HL-60 (cell line): ENCODE measurements around the gene TNFSF13.

Experiments
- DNase-seq, 2 experiments: peaks; one replicate each; pipeline ENCODE4 v3.0.0-alpha.2; 2010 to 2020; ENCODE audit warnings: low read depth in 1 of 2, low spot score in 1 of 2
- H3K27ac ChIP-seq: fragments of 250-450 bp; sonication (Bioruptor Pico); replicated peaks from 2 replicates; pipeline ENCODE4 v1.5.1; 2020; ENCODE audit warnings: mild to moderate bottlenecking, moderate library complexity
- H3K27me3 ChIP-seq: fragments of 250-450 bp; sonication (Bioruptor Pico); 2 replicates; pipeline ENCODE4 v1.5.1; 2021; ENCODE audit warnings: mild to moderate bottlenecking, moderate library complexity; ENCODE audit not compliant: insufficient read depth, poor library complexity, severe bottlenecking
- H3K4me3 ChIP-seq: replicated peaks from 2 replicates; pipeline ENCODE4 v1.5.1; 2011; ENCODE audit warnings: mild to moderate bottlenecking, control low read depth, low read length; ENCODE audit not compliant: insufficient read depth
- GABPA ChIP-seq: IDR thresholded peaks from 2 replicates; pipeline ENCODE4 v1.6.1; 2012; ENCODE audit warnings: low read depth
- POLR2AphosphoS5 ChIP-seq: IDR thresholded peaks from 2 replicates; pipeline ENCODE4 v1.6.1; 2012; ENCODE audit warnings: low read depth
- SPI1 ChIP-seq: IDR thresholded peaks from 2 replicates; pipeline ENCODE4 v1.6.1; 2012; ENCODE audit warnings: low read depth, mild to moderate bottlenecking, borderline replicate concordance
- TF ChIP-seq, protein P1 (sequence below): IDR thresholded peaks from one replicate; pipeline ENCODE4 v1.5.1; 2011; ENCODE audit warnings: low read length, control low read depth, inconsistent platforms; ENCODE audit not compliant: insufficient read depth
- TF ChIP-seq, protein P2 (sequence below): IDR thresholded peaks from 2 replicates; pipeline ENCODE4 v1.6.1; 2012; ENCODE audit warnings: low read depth; ENCODE audit not compliant: insufficient replicate concordance

TNFSF13 gene

GRCh38 chr17:7560172-7561027 is 1.9 kb downstream of the TNFSF13 start:
- DNase-seq, result peak in 1 of 2 experiments; percentile 67
- H3K27me3 ChIP-seq, result no peaks in the 10 kb centered on the region
- peak overlapping the region; percentile 74 for H3K4me3 ChIP-seq
- TF ChIP-seq, protein P1, sequence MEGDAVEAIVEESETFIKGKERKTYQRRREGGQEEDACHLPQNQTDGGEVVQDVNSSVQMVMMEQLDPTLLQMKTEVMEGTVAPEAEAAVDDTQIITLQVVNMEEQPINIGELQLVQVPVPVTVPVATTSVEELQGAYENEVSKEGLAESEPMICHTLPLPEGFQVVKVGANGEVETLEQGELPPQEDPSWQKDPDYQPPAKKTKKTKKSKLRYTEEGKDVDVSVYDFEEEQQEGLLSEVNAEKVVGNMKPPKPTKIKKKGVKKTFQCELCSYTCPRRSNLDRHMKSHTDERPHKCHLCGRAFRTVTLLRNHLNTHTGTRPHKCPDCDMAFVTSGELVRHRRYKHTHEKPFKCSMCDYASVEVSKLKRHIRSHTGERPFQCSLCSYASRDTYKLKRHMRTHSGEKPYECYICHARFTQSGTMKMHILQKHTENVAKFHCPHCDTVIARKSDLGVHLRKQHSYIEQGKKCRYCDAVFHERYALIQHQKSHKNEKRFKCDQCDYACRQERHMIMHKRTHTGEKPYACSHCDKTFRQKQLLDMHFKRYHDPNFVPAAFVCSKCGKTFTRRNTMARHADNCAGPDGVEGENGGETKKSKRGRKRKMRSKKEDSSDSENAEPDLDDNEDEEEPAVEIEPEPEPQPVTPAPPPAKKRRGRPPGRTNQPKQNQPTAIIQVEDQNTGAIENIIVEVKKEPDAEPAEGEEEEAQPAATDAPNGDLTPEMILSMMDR, result peak; percentile 45
- TF ChIP-seq SPI1 (no peak), GABPA (no peak), POLR2AphosphoS5 (no peak)
- TF ChIP-seq, protein P2, sequence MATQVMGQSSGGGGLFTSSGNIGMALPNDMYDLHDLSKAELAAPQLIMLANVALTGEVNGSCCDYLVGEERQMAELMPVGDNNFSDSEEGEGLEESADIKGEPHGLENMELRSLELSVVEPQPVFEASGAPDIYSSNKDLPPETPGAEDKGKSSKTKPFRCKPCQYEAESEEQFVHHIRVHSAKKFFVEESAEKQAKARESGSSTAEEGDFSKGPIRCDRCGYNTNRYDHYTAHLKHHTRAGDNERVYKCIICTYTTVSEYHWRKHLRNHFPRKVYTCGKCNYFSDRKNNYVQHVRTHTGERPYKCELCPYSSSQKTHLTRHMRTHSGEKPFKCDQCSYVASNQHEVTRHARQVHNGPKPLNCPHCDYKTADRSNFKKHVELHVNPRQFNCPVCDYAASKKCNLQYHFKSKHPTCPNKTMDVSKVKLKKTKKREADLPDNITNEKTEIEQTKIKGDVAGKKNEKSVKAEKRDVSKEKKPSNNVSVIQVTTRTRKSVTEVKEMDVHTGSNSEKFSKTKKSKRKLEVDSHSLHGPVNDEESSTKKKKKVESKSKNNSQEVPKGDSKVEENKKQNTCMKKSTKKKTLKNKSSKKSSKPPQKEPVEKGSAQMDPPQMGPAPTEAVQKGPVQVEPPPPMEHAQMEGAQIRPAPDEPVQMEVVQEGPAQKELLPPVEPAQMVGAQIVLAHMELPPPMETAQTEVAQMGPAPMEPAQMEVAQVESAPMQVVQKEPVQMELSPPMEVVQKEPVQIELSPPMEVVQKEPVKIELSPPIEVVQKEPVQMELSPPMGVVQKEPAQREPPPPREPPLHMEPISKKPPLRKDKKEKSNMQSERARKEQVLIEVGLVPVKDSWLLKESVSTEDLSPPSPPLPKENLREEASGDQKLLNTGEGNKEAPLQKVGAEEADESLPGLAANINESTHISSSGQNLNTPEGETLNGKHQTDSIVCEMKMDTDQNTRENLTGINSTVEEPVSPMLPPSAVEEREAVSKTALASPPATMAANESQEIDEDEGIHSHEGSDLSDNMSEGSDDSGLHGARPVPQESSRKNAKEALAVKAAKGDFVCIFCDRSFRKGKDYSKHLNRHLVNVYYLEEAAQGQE, result no peak
- peak overlapping the region; percentile 94 for H3K27ac ChIP-seq

DNA sequence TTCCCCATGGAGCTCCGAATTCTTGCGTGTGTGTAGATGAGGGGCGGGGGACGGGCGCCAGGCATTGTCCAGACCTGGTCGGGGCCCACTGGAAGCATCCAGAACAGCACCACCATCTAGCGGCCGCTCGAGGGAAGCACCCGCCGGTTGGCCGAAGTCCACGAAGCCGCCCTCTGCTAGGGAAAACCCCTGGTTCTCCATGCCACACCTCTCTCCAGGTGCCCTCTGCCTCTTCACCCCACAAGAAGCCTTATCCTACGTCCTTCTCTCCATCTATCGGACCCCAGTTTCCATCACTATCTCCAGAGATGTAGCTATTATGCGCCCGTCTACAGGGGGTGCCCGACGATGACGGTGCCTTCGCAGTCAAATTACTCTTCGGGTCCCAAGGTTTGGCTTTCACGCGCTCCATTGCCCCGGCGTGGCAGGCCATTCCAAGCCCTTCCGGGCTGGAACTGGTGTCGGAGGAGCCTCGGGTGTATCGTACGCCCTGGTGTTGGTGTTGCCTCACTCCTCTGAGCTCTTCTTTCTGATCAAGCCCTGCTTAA is 2.6 kb downstream of the TNFSF13 start:
- H3K27ac ChIP-seq, result peak overlapping the region; percentile 85
- H3K27me3 ChIP-seq, result no peaks in the 10 kb centered on the region
- TF ChIP-seq, protein P1, result peak; percentile 26
- TF ChIP-seq SPI1, result no peak
- peak in 1 of 2 experiments; percentile 76 for DNase-seq
- peak overlapping the region; percentile 74 for H3K4me3 ChIP-seq

DNA sequence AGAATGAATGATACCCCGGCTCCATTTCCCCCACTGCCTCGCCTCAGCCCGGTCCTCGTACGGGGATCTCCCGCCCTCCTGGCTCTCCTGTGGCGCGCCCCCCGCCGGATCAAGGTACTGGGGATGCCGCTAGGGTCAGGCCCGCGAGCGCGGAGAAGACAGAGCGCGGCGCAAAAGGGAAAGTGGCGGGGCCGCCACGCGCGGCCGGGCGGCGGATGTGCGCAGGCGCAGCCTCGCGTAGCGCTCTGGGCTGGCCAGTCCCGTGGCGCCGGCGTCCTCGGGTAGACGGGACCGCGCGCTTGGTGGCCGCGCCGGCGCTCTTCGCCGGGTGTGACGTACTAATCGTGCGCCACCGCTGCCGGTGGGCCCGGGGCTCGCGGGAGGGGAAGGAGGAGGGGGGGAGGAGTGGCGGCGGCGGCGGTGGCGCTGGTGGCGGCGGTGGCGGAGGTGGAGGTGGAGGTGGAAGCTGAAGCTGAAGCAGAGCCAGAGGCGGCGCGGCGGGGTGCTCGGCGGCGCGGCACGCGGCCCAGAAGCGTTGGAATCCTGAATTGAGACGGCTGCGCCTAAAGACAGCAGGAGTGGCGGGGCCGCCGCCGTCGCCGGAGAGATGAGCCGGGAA is 3.1 kb downstream of the TNFSF13 start, which contains the start of gene SENP3:
Gene SENP3, plus strand, starts transcription at position 331 of the 619 bp plus-strand sequence. CDS start 1,158 bp downstream, outside the sequence.
- H3K27me3 ChIP-seq, result no peaks in the 10 kb centered on the region
- peak in 1 of 2 experiments; percentile 74 for DNase-seq
- peak; percentile 37; the same call in 1 of the 2 replicates for TF ChIP-seq POLR2AphosphoS5
- TF ChIP-seq, protein P2, result no peak
- peak within 1 kb of the TSS; percentile 85 for H3K27ac ChIP-seq
- H3K4me3 ChIP-seq, result peak within 1 kb of the TSS; percentile 74

DNA sequence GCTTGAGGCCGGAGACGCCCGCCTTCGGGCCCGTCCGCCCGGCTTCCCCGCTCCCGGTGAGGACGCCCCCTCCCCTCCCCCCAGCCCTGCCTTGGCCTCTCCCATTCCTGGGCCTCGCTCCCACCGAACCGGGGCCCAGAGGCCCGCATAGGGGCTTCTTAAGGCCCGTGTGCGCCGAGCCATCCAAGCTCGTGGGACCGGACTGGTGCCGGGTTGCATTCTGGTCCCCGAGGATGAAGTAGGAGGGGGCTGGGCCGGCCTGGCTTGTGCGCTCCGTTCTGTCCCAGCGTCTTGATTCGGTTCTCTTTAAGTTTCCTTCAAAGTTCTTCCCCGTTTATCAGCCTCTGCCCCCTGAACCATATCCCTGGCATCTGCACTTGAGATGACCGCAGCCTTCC is 3.7 kb downstream of the TNFSF13 start:
- TF ChIP-seq, protein P2, result no peak
- TF ChIP-seq SPI1 (no peak), POLR2AphosphoS5 (no peak)
- TF ChIP-seq, protein P1, result no peak
- H3K27ac ChIP-seq, result peak overlapping the region; percentile 85
- no peaks in the 10 kb centered on the region for H3K27me3 ChIP-seq
- no peak for DNase-seq
- peak overlapping the region; percentile 74 for H3K4me3 ChIP-seq
